ENCODE data around the gene LRPAP1. TPM values are rescaled to one million over a fixed set of nuclear protein-coding genes. Genes with fewer than 3 reads are reported as not detected.

The LRPAP1 gene
- total RNA-seq, 4 donors from 2014 or later = 8.8 to 260 (median 164) TPM

GRCh38 chr4:3519468-3520264 is 12.6 kb downstream of the LRPAP1 start:
- DNase-seq = no peak
- H3K4me1 ChIP-seq = no peaks in the 10 kb centered on the region
- TF ChIP-seq POLR2A (IDR thresholded peaks at IDR 0.05) = no peak
- no peaks in the 10 kb centered on the region for H3K9me3 ChIP-seq
- no peak overlapping the region for H3K4me3 ChIP-seq
- no peaks in the 10 kb centered on the region for H3K27me3 ChIP-seq
- no peaks in the 10 kb centered on the region for H3K36me3 ChIP-seq
- intact Hi-C loops (cut with DNase I; ENCODE audit: low total_unique reads) = no loop called here
- H3K27ac ChIP-seq = no peak overlapping the region

- Histone ChIP-seq H3K9me3 (no peaks in the 10 kb centered on the region), H3K36me3 (no peaks in the 10 kb centered on the region), H3K4me3 (no peak overlapping the region), H3K27me3 (no peaks in the 10 kb centered on the region), H3K4me1 (no peaks in the 10 kb centered on the region), H3K27ac (no peak overlapping the region)
- intact Hi-C loops (cut with DNase I; ENCODE audit: low total_unique reads) = no loop called here
- no peak for DNase-seq
- no peak for TF ChIP-seq CTCF (IDR thresholded peaks at IDR 0.05)
- TF ChIP-seq POLR2A (IDR thresholded peaks at IDR 0.05) = no peak
Measured at GRCh38 chr4:3518941-3519340, 13.3 kb downstream of the LRPAP1 start.

- H3K9me3 ChIP-seq = no peaks in the 10 kb centered on the region
- no peak overlapping the region for H3K27ac ChIP-seq
- no peak for DNase-seq
- intact Hi-C loops (cut with DNase I; ENCODE audit: low total_unique reads) = no loop called here
- no peaks in the 10 kb centered on the region for H3K36me3 ChIP-seq
- TF ChIP-seq POLR2A (IDR thresholded peaks at IDR 0.05) = no peak
- TF ChIP-seq CTCF (IDR thresholded peaks at IDR 0.05) = no peak
- H3K4me3 ChIP-seq = no peak overlapping the region
- H3K27me3 ChIP-seq = no peaks in the 10 kb centered on the region
- no peaks in the 10 kb centered on the region for H3K4me1 ChIP-seq
Measured at GRCh38 chr4:3518511-3518880, 13.7 kb downstream of the LRPAP1 start.

GRCh38 chr4:3517731-3518510 is 14.3 kb downstream of the LRPAP1 start:
- H3K9me3 ChIP-seq = no peaks in the 10 kb centered on the region
- H3K4me1 ChIP-seq = no peaks in the 10 kb centered on the region
- TF ChIP-seq CTCF (IDR thresholded peaks at IDR 0.05) (no peak), POLR2A (IDR thresholded peaks at IDR 0.05) (no peak)
- no peak overlapping the region for H3K4me3 ChIP-seq
- H3K27me3 ChIP-seq = no peaks in the 10 kb centered on the region
- no peaks in the 10 kb centered on the region for H3K36me3 ChIP-seq
- H3K27ac ChIP-seq = no peak overlapping the region
- intact Hi-C loops (cut with DNase I; ENCODE audit: low total_unique reads) = no loop called here
- no peak for DNase-seq

- Histone ChIP-seq H3K27ac (no peak overlapping the region), H3K27me3 (no peaks in the 10 kb centered on the region), H3K9me3 (no peaks in the 10 kb centered on the region), H3K4me1 (no peaks in the 10 kb centered on the region), H3K36me3 (no peaks in the 10 kb centered on the region), H3K4me3 (no peak overlapping the region)
- no peak for DNase-seq
- TF ChIP-seq POLR2A (IDR thresholded peaks at IDR 0.05) (no peak), CTCF (IDR thresholded peaks at IDR 0.05) (no peak)
- intact Hi-C loops (cut with DNase I; ENCODE audit: low total_unique reads) = no loop called here
Measured at GRCh38 chr4:3516836-3517730, 15.1 kb downstream of the LRPAP1 start.

Data from uterus (tissue), 4 donors.